COLO668 (cell line): Measurements from ENCODE around the gene CLIC2.
"Not testable (repeated sequence)": the region's sequence is repeated elsewhere in the genome, so short reads cannot be mapped to it uniquely, and the experiment has no call there.

ENCODE experiments used
- DNase-seq: peaks from one replicate; lab custom pipeline; 2025; ENCODE audit not compliant: unreplicated experiment; lab: John Stamatoyannopoulos, UW

The CLIC2 gene

DNA sequence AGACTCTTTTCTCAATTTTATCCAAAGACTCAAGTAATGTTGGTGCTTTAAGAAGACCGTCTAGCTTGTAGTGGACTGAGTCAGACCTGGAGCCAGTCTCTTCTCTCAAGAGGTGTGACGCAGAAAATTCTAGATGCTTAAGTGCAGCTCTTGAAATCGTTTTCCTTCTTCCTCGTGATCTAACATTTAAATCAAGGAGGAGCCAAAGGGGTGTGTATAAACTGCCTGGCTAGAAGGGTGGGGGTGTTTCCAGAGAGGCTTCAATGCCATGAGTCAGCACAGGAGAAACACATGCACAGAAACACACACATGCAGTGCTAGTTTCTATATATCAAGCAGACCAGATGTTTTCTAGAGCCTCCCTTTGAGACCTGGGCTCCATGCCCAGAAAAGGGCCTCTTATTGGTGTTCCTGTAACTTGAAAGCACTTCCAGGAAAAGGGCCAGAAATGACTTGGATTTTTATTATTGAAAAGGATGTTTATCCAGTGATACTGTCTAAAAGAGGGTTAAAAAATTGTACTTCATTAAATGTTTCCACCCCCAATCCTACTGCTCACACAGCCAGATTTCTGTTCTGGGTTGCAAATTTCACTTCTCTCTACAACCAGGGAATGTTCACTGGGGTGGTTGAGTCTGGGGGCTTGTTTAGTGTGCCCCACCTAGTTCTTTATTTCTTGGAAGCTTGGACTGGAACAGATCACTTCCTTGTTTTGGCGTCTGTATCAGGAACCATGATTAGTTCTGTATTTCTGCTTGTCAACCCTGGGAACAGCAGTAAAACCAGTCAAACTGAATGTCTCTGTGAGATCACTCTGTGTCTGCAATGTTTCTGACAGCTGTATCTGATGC lies at the start of gene CLIC2:
CLIC2 (minus strand) TSS at position 129 of the 851 bp plus-strand sequence. CDS start 187 bp downstream, outside the sequence.
- no peak for DNase-seq

DNA sequence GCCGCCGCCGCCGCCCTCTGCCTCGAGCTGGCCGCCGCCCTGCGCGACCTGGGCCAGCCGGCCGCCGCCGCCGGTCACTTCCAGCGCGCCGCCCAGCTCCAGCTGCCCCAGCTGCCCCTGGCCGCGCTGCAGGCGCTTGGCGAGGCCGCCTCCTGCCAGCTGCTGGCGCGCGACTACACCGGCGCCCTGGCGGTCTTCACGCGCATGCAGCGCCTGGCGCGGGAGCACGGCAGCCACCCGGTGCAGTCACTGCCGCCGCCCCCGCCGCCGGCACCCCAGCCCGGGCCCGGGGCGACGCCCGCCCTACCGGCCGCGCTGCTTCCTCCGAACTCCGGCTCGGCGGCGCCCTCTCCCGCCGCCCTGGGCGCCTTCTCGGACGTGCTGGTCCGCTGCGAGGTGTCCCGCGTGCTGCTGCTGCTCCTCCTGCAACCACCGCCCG lies 48.1 kb upstream of the CLIC2 start:
- not testable (repeated sequence) for DNase-seq

- not testable (repeated sequence) for DNase-seq
Measured at GRCh38 chrX:155381843-155382528, 47.6 kb upstream of the CLIC2 start, which contains the start of gene F8A2. F8A2 (plus strand) TSS chrX:155382095; CDS start chrX:155382115, 20 bp downstream.

DNA sequence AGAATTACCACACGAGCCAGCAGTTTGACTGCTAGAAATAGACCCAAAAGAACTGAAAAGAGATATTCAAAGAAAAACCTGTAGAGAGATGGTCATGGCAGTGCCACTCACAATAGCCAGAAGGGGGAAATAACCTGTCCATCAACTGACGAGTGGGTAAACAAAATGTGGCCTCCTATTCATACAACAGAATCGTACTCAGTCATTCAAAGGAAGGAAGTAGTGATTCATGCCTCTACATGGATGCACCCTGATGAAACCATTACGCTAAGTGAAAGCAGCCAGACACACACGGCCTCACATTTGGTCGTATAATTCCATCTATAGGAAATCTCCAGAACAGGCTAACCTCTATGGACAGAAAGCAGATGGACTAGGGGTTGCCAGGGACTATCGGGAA lies 45.4 kb upstream of the CLIC2 start:
- DNase-seq = not testable (repeated sequence)

- DNase-seq = not testable (repeated sequence)
Measured at GRCh38 chrX:155373777-155374458, 39.5 kb upstream of the CLIC2 start.

GRCh38 chrX:155363712-155364111 lies 29.3 kb upstream of the CLIC2 start:
- not testable (repeated sequence) for DNase-seq

DNA sequence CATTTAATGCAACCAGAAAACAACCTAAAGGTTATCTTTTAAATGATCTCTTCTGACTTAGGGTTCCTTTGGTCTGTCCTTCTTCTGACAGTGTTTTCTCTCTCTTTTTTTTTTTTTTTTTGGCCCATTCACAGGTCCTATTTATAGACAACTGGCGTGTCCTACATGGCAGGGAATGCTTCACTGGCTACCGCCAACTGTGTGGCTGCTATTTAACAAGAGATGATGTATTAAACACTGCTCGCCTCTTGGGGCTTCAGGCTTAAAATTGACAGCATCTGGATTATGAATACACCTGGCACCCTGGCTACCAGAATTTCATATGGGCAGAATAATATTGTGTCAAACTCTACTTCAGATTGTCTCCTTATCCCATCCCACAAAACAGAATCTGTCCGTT lies 15.0 kb upstream of the CLIC2 start:
- not testable (repeated sequence) for DNase-seq

DNA sequence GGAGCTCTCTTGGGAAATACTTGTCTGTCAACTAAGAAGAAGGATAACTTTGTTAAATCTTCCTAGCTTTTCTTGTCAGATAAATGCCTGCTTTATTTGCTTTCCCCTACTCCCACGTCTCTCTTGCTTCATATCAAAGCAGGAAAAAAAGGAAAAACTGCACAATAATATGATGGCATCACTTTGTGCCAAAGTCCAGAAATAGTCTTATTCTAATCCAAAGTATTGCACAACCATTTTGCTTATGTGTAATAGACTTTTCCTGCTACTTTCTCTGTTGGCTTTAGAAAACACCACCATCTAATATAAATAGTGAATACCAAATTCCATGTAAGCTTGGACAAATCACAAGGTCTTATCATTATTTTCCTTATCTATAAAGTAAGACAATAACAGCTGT lies 11.3 kb upstream of the CLIC2 start:
- not testable (repeated sequence) for DNase-seq

DNA sequence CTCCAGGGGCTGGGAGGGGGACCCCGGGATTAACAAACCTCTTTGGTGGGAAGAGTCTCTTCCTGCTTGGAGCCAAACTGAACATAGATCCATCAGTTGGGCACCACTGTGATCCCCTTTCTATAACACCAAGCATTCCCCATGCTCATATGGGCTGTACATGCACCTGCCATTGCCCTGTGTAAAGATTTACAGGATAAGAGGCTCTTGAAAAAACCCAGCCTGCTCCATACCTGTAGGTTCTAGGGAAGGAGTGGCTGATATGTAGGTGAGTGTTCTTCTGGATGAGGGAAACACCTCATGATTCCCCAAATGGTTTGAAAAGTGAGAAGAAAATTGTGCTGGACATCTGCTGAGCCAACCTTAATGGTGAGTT lies 911 bp upstream of the CLIC2 start:
- not testable (repeated sequence) for DNase-seq

DNA sequence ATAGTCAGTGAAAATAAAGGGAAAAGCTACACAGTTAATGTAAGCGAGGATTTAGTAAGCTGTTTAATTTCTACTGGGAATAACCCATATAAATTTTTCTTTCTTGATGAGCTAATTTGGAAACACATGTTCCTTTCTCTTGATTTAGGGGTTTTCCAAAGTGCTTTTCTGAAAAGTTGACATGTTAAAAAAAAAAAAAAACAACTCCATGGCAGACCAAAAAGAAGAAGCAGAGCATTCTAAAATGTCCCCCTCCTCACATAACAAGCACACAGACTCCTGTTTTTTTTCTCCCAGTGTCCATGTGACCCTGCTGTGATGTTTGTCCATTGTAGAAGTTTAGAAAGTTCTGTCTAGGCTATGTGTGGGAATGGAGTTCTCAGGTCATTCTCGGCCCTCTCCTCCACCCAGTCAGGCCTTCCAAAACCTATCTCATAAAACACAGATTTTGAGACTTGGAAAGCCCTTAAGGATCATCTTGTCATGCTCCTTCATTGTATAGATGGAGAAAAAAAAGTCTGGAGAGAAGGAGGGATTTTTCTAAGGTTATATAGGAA lies 792 bp downstream of the CLIC2 start:
- no peak for DNase-seq

GRCh38 chrX:155330992-155331391 lies 3.4 kb downstream of the CLIC2 start:
- DNase-seq = no peak

- no peak for DNase-seq
Measured at GRCh38 chrX:155329293-155329692, 5.1 kb downstream of the CLIC2 start.

- no peak for DNase-seq
Measured at GRCh38 chrX:155326610-155327009, 7.8 kb downstream of the CLIC2 start.

- no peak for DNase-seq
Measured at GRCh38 chrX:155314260-155314659, 20.2 kb downstream of the CLIC2 start.

DNA sequence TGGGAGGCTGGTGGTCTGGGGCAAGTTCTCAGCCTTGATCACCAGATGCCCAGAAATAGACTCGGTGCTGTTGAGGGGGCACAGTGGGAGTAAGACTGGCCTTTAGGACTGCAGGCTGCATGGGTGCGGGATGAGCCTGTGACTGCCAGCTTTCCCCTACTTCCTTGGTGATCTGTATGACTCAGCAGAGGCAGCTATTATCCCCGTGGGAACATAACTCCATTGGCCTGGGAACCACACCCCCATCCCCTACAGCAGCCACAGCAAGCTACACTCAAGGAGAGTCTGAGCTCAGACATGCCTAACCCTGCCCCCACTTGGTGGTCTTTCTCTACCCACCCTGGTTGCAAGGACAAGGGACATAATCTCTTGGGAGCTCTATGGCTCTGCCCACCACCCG lies 20.6 kb downstream of the CLIC2 start:
- peak; percentile 23 for DNase-seq

GRCh38 chrX:155293771-155294170 lies 40.6 kb downstream of the CLIC2 start:
- DNase-seq = no peak

- no peak for DNase-seq
Measured at GRCh38 chrX:155279873-155280272, 54.5 kb downstream of the CLIC2 start.

DNA sequence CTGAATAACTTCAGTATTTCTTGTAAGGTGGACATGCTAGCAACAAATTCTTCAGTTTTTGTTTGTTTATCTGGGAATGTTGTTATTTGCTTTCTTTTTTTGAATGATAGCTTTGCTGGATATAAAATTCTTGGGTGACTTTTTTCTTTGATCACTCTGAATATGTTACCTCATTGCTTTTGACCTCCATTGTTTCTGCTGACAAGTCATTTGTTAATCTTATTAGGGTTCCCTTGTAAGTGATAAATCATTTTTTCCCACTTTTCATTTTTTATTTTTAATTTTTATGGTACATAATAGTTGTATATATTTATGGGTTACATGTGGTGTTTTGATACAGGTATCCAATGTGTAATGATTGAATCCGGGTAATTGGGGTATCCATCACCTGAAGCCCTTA lies 63.4 kb downstream of the CLIC2 start:
- DNase-seq = no peak

GRCh38 chrX:155267995-155268394 lies 66.4 kb downstream of the CLIC2 start:
- not testable (repeated sequence) for DNase-seq

DNA sequence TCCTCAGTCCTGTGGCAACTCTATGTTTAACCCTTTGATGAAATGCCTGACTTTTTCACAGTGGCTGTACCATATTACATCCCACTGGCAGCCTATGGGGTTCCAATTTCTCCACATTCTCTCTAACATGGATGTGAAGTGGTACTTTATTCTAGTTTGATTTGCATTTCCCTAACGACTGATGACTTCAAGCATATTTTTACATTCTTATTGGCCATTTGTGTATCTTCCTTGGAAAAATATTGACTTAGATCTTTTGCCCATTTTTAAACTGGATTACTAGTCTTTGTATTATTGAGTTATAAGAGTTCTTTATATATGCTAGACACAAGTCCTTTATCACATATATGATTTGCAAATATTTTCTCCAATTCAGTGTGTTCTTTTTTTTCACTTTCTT lies 68.0 kb downstream of the CLIC2 start:
- DNase-seq = no peak
